GM12878 (cell line): ENCODE results near the gene PLA2G4E. TPM values are rescaled to one million over a fixed set of nuclear protein-coding genes. Genes with fewer than 3 reads are reported as not detected.
A peak's percentile ranks its signal among the peaks of the same experiment; 100 is the strongest.

ENCODE experiments used
- BCL11A ChIP-seq: IDR thresholded peaks from 2 replicates; pipeline ENCODE4 v1.6.1; 2011; ENCODE audit warnings: low read depth, low read length
- CREB1 ChIP-seq: IDR thresholded peaks from 2 replicates; pipeline ENCODE4 v1.6.1; 2012; ENCODE audit warnings: low read depth, mild to moderate bottlenecking, inconsistent platforms
- KLF5 ChIP-seq: fragments of 450-650 bp; IDR thresholded peaks from 2 replicates; pipeline ENCODE4 v1.6.1; 2014; ENCODE audit warnings: mild to moderate bottlenecking; ENCODE audit not compliant: partially characterized antibody
- MLLT1 ChIP-seq: fragments of 450-650 bp; IDR thresholded peaks from 2 replicates; pipeline ENCODE4 v1.6.1; 2016; ENCODE audit warnings: mild to moderate bottlenecking
- MXI1 ChIP-seq: fragments of 150-350 bp; IDR thresholded peaks from 2 replicates; pipeline ENCODE4 v1.6.1; 2011; ENCODE audit warnings: low read depth, mild to moderate bottlenecking, inconsistent platforms, low read length, improper control_type of control experiment
- NR2F1 ChIP-seq: fragments of 450-650 bp; conservative IDR thresholded peaks from 2 replicates; pipeline ENCODE4 v1.6.1; 2017; ENCODE audit warnings: mild to moderate bottlenecking
- PBX3 ChIP-seq: IDR thresholded peaks from 2 replicates; pipeline ENCODE4 v1.6.1; 2011; ENCODE audit warnings: mild to moderate bottlenecking, low read depth, low read length, moderate library complexity; ENCODE audit not compliant: insufficient replicate concordance
- PKNOX1 ChIP-seq: fragments of 450-650 bp; IDR thresholded peaks from 2 replicates; pipeline ENCODE4 v1.6.1; 2016; ENCODE audit warnings: mild to moderate bottlenecking
- PML ChIP-seq: IDR thresholded peaks from 2 replicates; pipeline ENCODE4 v1.6.1; 2012; ENCODE audit warnings: low read length, inconsistent platforms
- POLR2AphosphoS5 ChIP-seq: IDR thresholded peaks from 2 replicates; pipeline ENCODE4 v1.6.1; 2011; ENCODE audit warnings: mild to moderate bottlenecking, low read length, inconsistent platforms
- SKIL ChIP-seq: fragments of 450-650 bp; IDR thresholded peaks from 2 replicates; pipeline ENCODE4 v1.6.1; 2017; ENCODE audit warnings: mild to moderate bottlenecking, low read depth, inconsistent platforms; ENCODE audit not compliant: poor library complexity, severe bottlenecking
- SMAD5 ChIP-seq: IDR thresholded peaks from 2 replicates; pipeline ENCODE4 v1.6.1; 2016; ENCODE audit warnings: antibody characterized with exemption, low read depth
- ZBTB11 ChIP-seq: fragments of 450-650 bp; formaldehyde crosslinking; IDR thresholded peaks from 2 replicates; pipeline ENCODE4 v1.5.0; 2022; ENCODE audit warnings: mild to moderate bottlenecking, missing genetic modification characterization
- ZNF687 ChIP-seq: fragments of 450-650 bp; IDR thresholded peaks from 2 replicates; pipeline ENCODE4 v1.6.1; 2017; ENCODE audit warnings: mild to moderate bottlenecking, moderate library complexity
- polyA plus RNA-seq, 11 experiments: library from polyadenylated mRNA; depleted of rRNA in 4 of 11; unstranded in 6 of 11; stranded (reverse) in 5 of 11; fragments of >200 nt; fragmentation: Nextera tagmentation in 4 of 11; fragmentation: Illumina TruSeq in 1 of 11; extraction: Ambion mirVana in 4 of 11; extraction: Trizol in 1 of 11; gene quantifications; 1 replicate in 1 of 11; 2 replicates in 10 of 11; pipeline versions ENCODE4 v1.2.1 to v1.2.3, GENCODE V29; 2011 to 2016; ENCODE audit warnings: inconsistent platforms in 2 of 11, missing spikeins in 2 of 11, low read depth in 1 of 11
- total RNA-seq, 4 experiments: library from RNA; depleted of rRNA in 3 of 4; stranded (reverse); fragments of >200 nt in 3 of 4; fragmentation: Illumina TruSeq in 1 of 4; extraction: Trizol in 1 of 4; gene quantifications; 2 replicates each; pipeline versions ENCODE4 v1.2.1 to v1.2.3, GENCODE V29; 2013 to 2021

Gene PLA2G4E
- total and polyA plus RNA-seq, 10 of the 15 experiments (the other 5 are each of a cell fraction or from before 2014, with no cell fraction given) = 0.05 to 0.32 (median 0.06) TPM; not detected in 5

- TF ChIP-seq ZNF687 (0 out of 2 replicates have a peak, but pooled peaks have one; percentile 13), KLF5 (peak; percentile 67), PKNOX1 (peak; percentile 89), NR2F1 (peak; percentile 39; the same call in 1 of the 2 replicates), MLLT1 (no peak), SMAD5 (peak; percentile 69; the same call in 1 of the 2 replicates), MXI1 (peak; percentile 88), CREB1 (peak; percentile 93), BCL11A (no peak), PBX3 (no peak), POLR2AphosphoS5 (peak; percentile 87), ZBTB11 (CRISPR knock-in tag) (no peak), SKIL (peak; percentile 19), PML (peak; percentile 39; the same call in 1 of the 2 replicates)
These were observed 48.3 kb downstream of the PLA2G4E start, which contains the start of gene EHD4 (continued) for GRCh38 chr15:41972253-41973242.
